GM18519 (cell line): ENCODE data around the gene CREBL2.
"Not testable (repeated sequence)": the region's sequence is repeated elsewhere in the genome, so short reads cannot be mapped to it uniquely, and the experiment has no call there.

Experiments used
- ATAC-seq: cut with Tn5 transposase; IDR thresholded peaks from one replicate; pipeline ENCODE4 v1.9.1; 2021; ENCODE audit warnings: mild to moderate bottlenecking, moderate library complexity; ENCODE audit not compliant: unreplicated experiment, low FRiP score

Gene CREBL2

GRCh38 chr12:12628013-12628412 is 16.3 kb downstream of the CREBL2 start:
- no peak for ATAC-seq

- no peak for ATAC-seq
Measured at GRCh38 chr12:12630850-12631249, 19.2 kb downstream of the CREBL2 start.

GRCh38 chr12:12635651-12636050 is 24.0 kb downstream of the CREBL2 start:
- no peak for ATAC-seq

- ATAC-seq: no peak
Measured at GRCh38 chr12:12636641-12637040, 25.0 kb downstream of the CREBL2 start.

- ATAC-seq: not testable (repeated sequence)
Measured at GRCh38 chr12:12639995-12640394, 28.3 kb downstream of the CREBL2 start.

GRCh38 chr12:12641650-12642049 is 30.0 kb downstream of the CREBL2 start:
- ATAC-seq: no peak

GRCh38 chr12:12642916-12643315 is 31.2 kb downstream of the CREBL2 start:
- no peak for ATAC-seq

GRCh38 chr12:12645485-12645884 is 33.8 kb downstream of the CREBL2 start:
- no peak for ATAC-seq

- not testable (repeated sequence) for ATAC-seq
Measured at GRCh38 chr12:12645968-12646367, 34.3 kb downstream of the CREBL2 start.

GRCh38 chr12:12646483-12647072 is 34.9 kb downstream of the CREBL2 start:
- no peak for ATAC-seq

GRCh38 chr12:12648284-12648683 is 36.6 kb downstream of the CREBL2 start:
- ATAC-seq: no peak

- ATAC-seq: no peak
Measured at GRCh38 chr12:12648951-12649650, 37.4 kb downstream of the CREBL2 start.

GRCh38 chr12:12651752-12652151 is 40.1 kb downstream of the CREBL2 start:
- ATAC-seq: no peak

- ATAC-seq: not testable (repeated sequence)
Measured at GRCh38 chr12:12652704-12653103, 41.0 kb downstream of the CREBL2 start.

GRCh38 chr12:12653922-12654321 is 42.2 kb downstream of the CREBL2 start:
- no peak for ATAC-seq

GRCh38 chr12:12654691-12655460 is 43.2 kb downstream of the CREBL2 start:
- no peak for ATAC-seq

- no peak for ATAC-seq
Measured at GRCh38 chr12:12660201-12660600, 48.5 kb downstream of the CREBL2 start.

GRCh38 chr12:12661086-12661856 is 49.6 kb downstream of the CREBL2 start:
- no peak for ATAC-seq

- ATAC-seq: no peak
Measured at GRCh38 chr12:12663644-12664294, 52.1 kb downstream of the CREBL2 start.

GRCh38 chr12:12665194-12665593 is 53.5 kb downstream of the CREBL2 start:
- ATAC-seq: no peak
